HCT116 (cell line): Measurements from ENCODE around the gene APBA1. TPM values are rescaled to one million over a fixed set of nuclear protein-coding genes. Genes with fewer than 3 reads are reported as not detected.

Source experiments
- ATAC-seq: fragments of 200-7000 bp; cut with Tn5 transposase; 2 replicates; pipeline ENCODE4 v1.9.1; 2020; ENCODE audit warnings: mild to moderate bottlenecking, moderate library complexity
- BruUV-seq: library from RNA; stranded (reverse); fragments of 400-500 nt; replicated peaks from 2 replicates; lab custom pipeline; 2021; lab: Mats Ljungman, UMichigan
- CTCF ChIA-PET: fragments of 300-600 bp; sonication (Branson Sonifier 250); formaldehyde crosslinking; loops from one replicate; lab custom pipeline; 2021; ENCODE audit warnings: antibody characterized with exemption; lab: Charles Lee
- POLR2A ChIA-PET: fragments of 300-600, 350-600 bp; sonication (Branson Sonifier 250); formaldehyde crosslinking; loops from one replicate; lab custom pipeline; 2021; ENCODE audit warnings: antibody characterized with exemption; lab: Charles Lee
- RAD21 ChIA-PET, 2 experiments: fragments of 300-600 bp; sonication (Branson Sonifier 250); formaldehyde crosslinking; loops; one replicate each; lab custom pipeline; 2023; ENCODE audit warnings: low total read pairs in 2 of 2; ENCODE audit not compliant: uncharacterized antibody in 2 of 2, unreplicated experiment in 2 of 2, low non-redundant PET in 1 of 2; lab: Charles Lee
- DNase-seq: peaks from one replicate; pipeline ENCODE4 v3.0.0-alpha.2; 2010; ENCODE audit warnings: low read depth, low spot score
- H2AFZ ChIP-seq: fragments of 200-600 bp; shearing (Covaris generic), sonication (generic); 2 replicates; pipeline ENCODE4 v1.6.1; 2017; ENCODE audit warnings: low read depth, mixed run types, mixed read lengths, antibody characterized with exemption, low read length; ENCODE audit not compliant: poor library complexity, severe bottlenecking
- H3K27ac ChIP-seq: 2 replicates; pipeline ENCODE4 v1.5.1; 2012; ENCODE audit warnings: low read depth, low read length
- H3K27me3 ChIP-seq: fragments of 200-600 bp; sonication (generic); 2 replicates; pipeline ENCODE4 v1.6.1; 2016; ENCODE audit warnings: mixed run types, low read length, mixed read lengths; ENCODE audit not compliant: insufficient read depth
- H3K36me3 ChIP-seq, 2 experiments: fragments of 200-500 bp in 1 of 2; fragments of 200-600 bp in 1 of 2; sonication (Bioruptor generic) in 1 of 2; sonication (generic) in 1 of 2; 2 replicates each; pipeline versions ENCODE4 v1.5.1 to v1.6.1; 2014 to 2016; ENCODE audit warnings: low read length in 2 of 2, inconsistent platforms in 1 of 2, mixed read lengths in 1 of 2, mixed run types in 1 of 2; ENCODE audit not compliant: insufficient read depth in 2 of 2, control insufficient read depth in 1 of 2
- H3K4me1 ChIP-seq, 2 experiments: fragments of 200-600 bp in 1 of 2; sonication (generic) in 1 of 2; 2 replicates each; pipeline versions ENCODE4 v1.5.1 to v1.6.1; 2012 to 2017; ENCODE audit warnings: low read length in 2 of 2, inconsistent platforms in 1 of 2, mild to moderate bottlenecking in 1 of 2, mixed read lengths in 1 of 2, mixed run types in 1 of 2, moderate library complexity in 1 of 2; ENCODE audit not compliant: insufficient read depth in 2 of 2, control insufficient read depth in 1 of 2
- H3K4me2 ChIP-seq: fragments of 200-600 bp; sonication (generic); 2 replicates; pipeline ENCODE4 v1.6.1; 2017; ENCODE audit warnings: mixed run types, low read length, mixed read lengths
- H3K4me3 ChIP-seq, 2 experiments: fragments of 200-600 bp in 1 of 2; sonication (generic) in 1 of 2; replicated peaks in 1 of 2; 2 replicates each; pipeline ENCODE4 v1.5.1; 2011 to 2016; ENCODE audit warnings: low read length in 2 of 2, control low read depth in 1 of 2, low read depth in 1 of 2, mild to moderate bottlenecking in 1 of 2, mixed read lengths in 1 of 2, mixed run types in 1 of 2
- H3K79me2 ChIP-seq: fragments of 200-600 bp; sonication (generic); 2 replicates; pipeline ENCODE4 v1.6.1; 2017; ENCODE audit warnings: mild to moderate bottlenecking, mixed run types, low read length, moderate library complexity, mixed read lengths; ENCODE audit not compliant: insufficient read depth
- H3K9ac ChIP-seq: fragments of 200-600 bp; sonication (generic); 2 replicates; pipeline ENCODE4 v1.6.1; 2016; ENCODE audit warnings: low read length, mixed read lengths
- H3K9me2 ChIP-seq: fragments of 200-600 bp; sonication (generic), shearing (Covaris generic); 2 replicates; pipeline ENCODE4 v1.6.1; 2017; ENCODE audit warnings: mixed run types, mild to moderate bottlenecking, moderate library complexity; ENCODE audit not compliant: insufficient read depth
- H3K9me3 ChIP-seq, 2 experiments: fragments of 200-500 bp in 1 of 2; fragments of 200-600 bp in 1 of 2; sonication (Bioruptor generic) in 1 of 2; sonication (generic) in 1 of 2; 2 replicates each; pipeline ENCODE4 v1.6.1; 2014 to 2017; ENCODE audit warnings: low read length in 2 of 2, mixed read lengths in 2 of 2, inconsistent platforms in 1 of 2, low read depth in 1 of 2, mild to moderate bottlenecking in 1 of 2, mixed run types in 1 of 2, moderate library complexity in 1 of 2; ENCODE audit not compliant: control insufficient read depth in 1 of 2, insufficient read depth in 1 of 2
- H4K20me1 ChIP-seq: fragments of 200-600 bp; sonication (generic), shearing (Covaris generic); 2 replicates; pipeline ENCODE4 v1.6.1; 2017; ENCODE audit warnings: mixed run types, mild to moderate bottlenecking, moderate library complexity; ENCODE audit not compliant: insufficient read depth
- CBX3 ChIP-seq: IDR thresholded peaks from 2 replicates; pipeline ENCODE4 v1.6.1; 2012; ENCODE audit warnings: low read depth
- CEBPB ChIP-seq: IDR thresholded peaks from 2 replicates; pipeline ENCODE4 v1.6.1; 2012; ENCODE audit warnings: low read depth
- EZH2phosphoT487 ChIP-seq: fragments of 200-600 bp; IDR thresholded peaks from 2 replicates; pipeline ENCODE4 v1.6.1; 2018; ENCODE audit warnings: antibody characterized with exemption, borderline replicate concordance
- FOSL1 ChIP-seq: IDR thresholded peaks from 2 replicates; pipeline ENCODE4 v1.6.1; 2012; ENCODE audit warnings: low read depth
- POLR2A ChIP-seq: IDR thresholded peaks from 2 replicates; pipeline ENCODE4 v1.7.0; 2011; ENCODE audit warnings: borderline replicate concordance; ENCODE audit not compliant: insufficient read depth, insufficient read length; ENCODE audit errors: extremely low read depth
- RAD21 ChIP-seq: IDR thresholded peaks from 2 replicates; pipeline ENCODE4 v1.6.1; 2012; ENCODE audit warnings: low read depth, mild to moderate bottlenecking
- SIN3A ChIP-seq: IDR thresholded peaks from 2 replicates; pipeline ENCODE4 v1.6.1; 2012; ENCODE audit warnings: low read depth
- intact Hi-C: fragments of 100-400 bp; cut with micrococcal nuclease; formaldehyde crosslinking; loops from 2 replicates; pipeline ENCODE4 v1.10.0; 2022
- total RNA-seq: library from RNA; stranded (reverse); gene quantifications from one replicate; pipeline ENCODE4 v1.2.1, GENCODE V29; 2021; ENCODE audit not compliant: unreplicated experiment
- TF ChIP-seq, protein P1 (sequence below): IDR thresholded peaks from 2 replicates; pipeline ENCODE4 v1.6.1; 2012
- TF ChIP-seq, protein P2 (sequence below), 3 experiments: fragments of 200-600 bp in 1 of 3; sonication (generic) in 1 of 3; IDR thresholded peaks in 2 of 3; conservative IDR thresholded peaks in 1 of 3; 2 replicates each; pipeline ENCODE4 v1.5.1; 2012 to 2017; ENCODE audit warnings: low read depth in 2 of 3, low read length in 2 of 3, antibody characterized with exemption in 1 of 3, borderline replicate concordance in 1 of 3, control low read depth in 1 of 3, mild to moderate bottlenecking in 1 of 3, mixed read lengths in 1 of 3, mixed run types in 1 of 3, moderate library complexity in 1 of 3; ENCODE audit not compliant: insufficient read depth in 1 of 3
- TF ChIP-seq, protein P3 (sequence below): IDR thresholded peaks from 2 replicates; pipeline ENCODE4 v1.6.1; 2012; ENCODE audit warnings: low read depth

APBA1 gene
- total RNA-seq, 1 experiment from 2014 or later = 0.20 TPM

DNA sequence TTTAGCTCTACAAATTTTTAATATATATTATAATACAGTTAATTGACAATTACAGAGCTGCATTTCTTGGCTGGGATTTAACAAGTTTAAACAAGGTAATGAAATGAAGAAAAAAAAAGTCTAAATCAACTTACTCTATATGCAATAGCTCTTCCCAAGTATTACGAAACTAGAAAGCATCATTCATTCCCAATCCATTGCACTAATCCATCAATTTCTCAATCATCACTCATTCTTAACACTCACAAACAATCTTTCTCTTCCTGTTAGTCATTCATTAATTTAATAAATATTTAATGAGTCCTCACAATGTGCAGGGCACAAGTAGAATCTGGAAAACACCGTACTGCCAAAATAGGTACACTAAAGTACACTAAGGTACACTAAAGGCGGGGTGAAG lies 42.9 kb upstream of the APBA1 start:
- DNase-seq = no peak
- H3K27me3 ChIP-seq = no peaks in the 10 kb centered on the region
- no peak overlapping the region for H3K9ac ChIP-seq
- peaks cover 0 to 3% of the 10 kb centered on the region in 2 experiments; a peak in 1 of 4 replicates for H3K36me3 ChIP-seq
- H3K4me3 ChIP-seq = no peak overlapping the region
- H3K4me2 ChIP-seq = no peak overlapping the region
- no TSS peak for BruUV-seq
- no peaks in the 10 kb centered on the region for H3K79me2 ChIP-seq
- ChIA-PET RAD21 (no interaction called here), CTCF (no interaction called here), POLR2A (no interaction called here)
- H2AFZ ChIP-seq = no peak overlapping the region
- H3K9me3 ChIP-seq = no peaks in the 10 kb centered on the region
- no peaks in the 10 kb centered on the region for H3K9me2 ChIP-seq
- no peak for TF ChIP-seq FOSL1
- TF ChIP-seq, protein P1, sequence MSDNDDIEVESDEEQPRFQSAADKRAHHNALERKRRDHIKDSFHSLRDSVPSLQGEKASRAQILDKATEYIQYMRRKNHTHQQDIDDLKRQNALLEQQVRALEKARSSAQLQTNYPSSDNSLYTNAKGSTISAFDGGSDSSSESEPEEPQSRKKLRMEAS = no peak
- no peak for TF ChIP-seq SIN3A
- TF ChIP-seq, protein P2, sequence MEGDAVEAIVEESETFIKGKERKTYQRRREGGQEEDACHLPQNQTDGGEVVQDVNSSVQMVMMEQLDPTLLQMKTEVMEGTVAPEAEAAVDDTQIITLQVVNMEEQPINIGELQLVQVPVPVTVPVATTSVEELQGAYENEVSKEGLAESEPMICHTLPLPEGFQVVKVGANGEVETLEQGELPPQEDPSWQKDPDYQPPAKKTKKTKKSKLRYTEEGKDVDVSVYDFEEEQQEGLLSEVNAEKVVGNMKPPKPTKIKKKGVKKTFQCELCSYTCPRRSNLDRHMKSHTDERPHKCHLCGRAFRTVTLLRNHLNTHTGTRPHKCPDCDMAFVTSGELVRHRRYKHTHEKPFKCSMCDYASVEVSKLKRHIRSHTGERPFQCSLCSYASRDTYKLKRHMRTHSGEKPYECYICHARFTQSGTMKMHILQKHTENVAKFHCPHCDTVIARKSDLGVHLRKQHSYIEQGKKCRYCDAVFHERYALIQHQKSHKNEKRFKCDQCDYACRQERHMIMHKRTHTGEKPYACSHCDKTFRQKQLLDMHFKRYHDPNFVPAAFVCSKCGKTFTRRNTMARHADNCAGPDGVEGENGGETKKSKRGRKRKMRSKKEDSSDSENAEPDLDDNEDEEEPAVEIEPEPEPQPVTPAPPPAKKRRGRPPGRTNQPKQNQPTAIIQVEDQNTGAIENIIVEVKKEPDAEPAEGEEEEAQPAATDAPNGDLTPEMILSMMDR (IDR thresholded peaks at IDR 0.05 in 2 of 3, conservative IDR thresholded peaks at IDR 0.05 in 1 of 3; ENCODE audit: borderline replicate concordance in 1 of 3, insufficient read depth in 1 of 3, low read depth in 2 of 3, low read length in 2 of 3) = no peak
- TF ChIP-seq EZH2phosphoT487 = no peak
- no peak for TF ChIP-seq POLR2A
- TF ChIP-seq, protein P3, sequence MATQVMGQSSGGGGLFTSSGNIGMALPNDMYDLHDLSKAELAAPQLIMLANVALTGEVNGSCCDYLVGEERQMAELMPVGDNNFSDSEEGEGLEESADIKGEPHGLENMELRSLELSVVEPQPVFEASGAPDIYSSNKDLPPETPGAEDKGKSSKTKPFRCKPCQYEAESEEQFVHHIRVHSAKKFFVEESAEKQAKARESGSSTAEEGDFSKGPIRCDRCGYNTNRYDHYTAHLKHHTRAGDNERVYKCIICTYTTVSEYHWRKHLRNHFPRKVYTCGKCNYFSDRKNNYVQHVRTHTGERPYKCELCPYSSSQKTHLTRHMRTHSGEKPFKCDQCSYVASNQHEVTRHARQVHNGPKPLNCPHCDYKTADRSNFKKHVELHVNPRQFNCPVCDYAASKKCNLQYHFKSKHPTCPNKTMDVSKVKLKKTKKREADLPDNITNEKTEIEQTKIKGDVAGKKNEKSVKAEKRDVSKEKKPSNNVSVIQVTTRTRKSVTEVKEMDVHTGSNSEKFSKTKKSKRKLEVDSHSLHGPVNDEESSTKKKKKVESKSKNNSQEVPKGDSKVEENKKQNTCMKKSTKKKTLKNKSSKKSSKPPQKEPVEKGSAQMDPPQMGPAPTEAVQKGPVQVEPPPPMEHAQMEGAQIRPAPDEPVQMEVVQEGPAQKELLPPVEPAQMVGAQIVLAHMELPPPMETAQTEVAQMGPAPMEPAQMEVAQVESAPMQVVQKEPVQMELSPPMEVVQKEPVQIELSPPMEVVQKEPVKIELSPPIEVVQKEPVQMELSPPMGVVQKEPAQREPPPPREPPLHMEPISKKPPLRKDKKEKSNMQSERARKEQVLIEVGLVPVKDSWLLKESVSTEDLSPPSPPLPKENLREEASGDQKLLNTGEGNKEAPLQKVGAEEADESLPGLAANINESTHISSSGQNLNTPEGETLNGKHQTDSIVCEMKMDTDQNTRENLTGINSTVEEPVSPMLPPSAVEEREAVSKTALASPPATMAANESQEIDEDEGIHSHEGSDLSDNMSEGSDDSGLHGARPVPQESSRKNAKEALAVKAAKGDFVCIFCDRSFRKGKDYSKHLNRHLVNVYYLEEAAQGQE = no peak
- TF ChIP-seq RAD21 = no peak
- TF ChIP-seq CEBPB = no peak
- no peak for TF ChIP-seq CBX3
- no peak for ATAC-seq
- no peak overlapping the region for H3K27ac ChIP-seq
- H3K4me1 ChIP-seq = no peaks in the 10 kb centered on the region
- H4K20me1 ChIP-seq = no peaks in the 10 kb centered on the region
- intact Hi-C loops = no loop called here
